Measurements from ENCODE around the gene C6orf62.

The C6orf62 gene

DNA sequence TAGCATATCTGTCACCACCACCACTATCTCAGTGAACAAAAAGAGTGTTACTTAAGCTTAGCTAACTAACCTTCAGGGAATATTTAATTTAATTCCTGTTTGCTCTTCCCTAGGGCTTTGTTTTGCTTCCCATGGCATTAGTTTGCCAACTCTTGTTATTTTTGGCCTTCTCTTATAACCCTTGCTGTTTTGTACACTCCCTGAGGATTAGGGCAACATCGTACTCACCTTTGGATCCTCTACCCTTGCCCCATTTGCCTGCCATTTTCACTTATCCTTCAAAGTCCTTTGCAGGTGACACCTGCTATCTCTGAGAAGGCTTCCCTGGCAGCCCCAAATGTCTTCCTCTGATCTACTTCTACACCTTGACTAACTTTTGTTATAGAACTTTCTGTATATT, 28.4 kb downstream of the C6orf62 start:
- TF ChIP-seq CTCF (IDR thresholded peaks at IDR 0.05), result no peak
- Histone ChIP-seq H3K27me3 (ENCODE audit: control insufficient read depth, insufficient read depth, low read length) (no peaks in the 10 kb centered on the region), H3K36me3 (ENCODE audit: control insufficient read depth, insufficient read depth, low read length) (no peaks in the 10 kb centered on the region)

GRCh38 chr6:24689964-24690363, 29.0 kb downstream of the C6orf62 start:
- TF ChIP-seq CTCF (IDR thresholded peaks at IDR 0.05), result no peak
- H3K4me1 ChIP-seq, result no peaks in the 10 kb centered on the region
- H2AFZ ChIP-seq, result no peak overlapping the region
- no peak overlapping the region for H3K4me3 ChIP-seq (ENCODE audit: low read depth, low read length)
- H3K27ac ChIP-seq, result no peak overlapping the region
- no peaks in the 10 kb centered on the region for H3K9me3 ChIP-seq (ENCODE audit: control insufficient read depth, low read length)
- H3K4me2 ChIP-seq (ENCODE audit: low read length), result no peak overlapping the region
- no peak overlapping the region for H3K9ac ChIP-seq
- H3K36me3 ChIP-seq (ENCODE audit: control insufficient read depth, insufficient read depth, low read length), result no peaks in the 10 kb centered on the region
- no peaks in the 10 kb centered on the region for H3K79me2 ChIP-seq
- no peaks in the 10 kb centered on the region for H3K27me3 ChIP-seq (ENCODE audit: control insufficient read depth, insufficient read depth, low read length)

More for the DNA sequence above, 28.4 kb downstream of the C6orf62 start:
- Histone ChIP-seq H3K4me1 (no peaks in the 10 kb centered on the region), H3K27ac (no peak overlapping the region), H3K4me2 (ENCODE audit: low read length) (no peak overlapping the region), H3K9ac (no peak overlapping the region), H3K4me3 (ENCODE audit: low read depth, low read length) (no peak overlapping the region), H2AFZ (no peak overlapping the region), H3K79me2 (no peaks in the 10 kb centered on the region), H3K9me3 (ENCODE audit: control insufficient read depth, low read length) (no peaks in the 10 kb centered on the region)

DNA sequence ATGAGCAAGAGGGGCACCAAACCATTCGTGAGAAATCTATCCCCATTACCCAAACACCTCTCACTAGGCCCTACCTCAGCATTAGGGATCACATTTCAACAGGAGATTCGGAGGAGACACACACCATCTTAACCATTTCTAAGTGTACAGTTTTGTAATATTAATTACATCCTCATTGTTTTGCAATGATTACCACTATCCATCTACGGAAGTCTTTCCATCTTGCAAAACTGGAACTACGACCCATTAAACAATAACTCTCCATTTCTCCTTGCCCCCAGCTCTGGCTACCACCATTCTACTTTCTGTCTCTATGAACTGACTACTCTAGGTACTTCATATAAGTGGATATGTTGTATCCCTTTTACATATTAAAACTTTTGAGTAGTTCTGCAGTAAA, 32.0 kb downstream of the C6orf62 start:
- Histone ChIP-seq H3K4me1 (no peaks in the 10 kb centered on the region), H3K36me3 (ENCODE audit: control insufficient read depth, insufficient read depth, low read length) (no peaks in the 10 kb centered on the region), H3K27ac (no peak overlapping the region), H3K79me2 (no peaks in the 10 kb centered on the region), H3K4me3 (ENCODE audit: low read depth, low read length) (no peak overlapping the region), H3K9ac (no peak overlapping the region), H3K9me3 (ENCODE audit: control insufficient read depth, low read length) (no peaks in the 10 kb centered on the region), H3K27me3 (ENCODE audit: control insufficient read depth, insufficient read depth, low read length) (no peaks in the 10 kb centered on the region), H3K4me2 (ENCODE audit: low read length) (no peak overlapping the region), H2AFZ (no peak overlapping the region)
- TF ChIP-seq CTCF (IDR thresholded peaks at IDR 0.05), result no peak

DNA sequence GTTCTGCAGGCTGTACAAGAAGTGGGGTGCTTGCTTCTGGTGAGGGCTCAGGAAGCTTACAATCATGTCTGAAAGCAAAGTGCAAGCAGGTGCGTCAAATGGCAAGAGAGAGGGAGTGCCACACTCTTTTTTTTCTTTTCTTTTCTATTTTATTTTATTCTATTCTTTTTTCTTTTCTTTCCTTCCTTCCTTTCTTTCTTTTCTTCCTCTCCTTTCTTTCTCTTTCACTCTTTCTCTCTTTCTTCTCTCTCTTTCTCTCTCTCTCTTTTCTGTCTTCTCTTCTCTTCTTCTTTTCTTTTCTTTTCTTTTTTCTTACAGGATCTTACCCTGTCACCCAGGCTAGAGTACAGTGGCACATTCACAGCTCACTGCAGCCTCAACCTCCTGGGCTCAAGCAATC, 32.5 kb downstream of the C6orf62 start:
- H3K27ac ChIP-seq, result no peak overlapping the region
- H3K9ac ChIP-seq, result no peak overlapping the region
- H3K4me2 ChIP-seq (ENCODE audit: low read length), result no peak overlapping the region
- H3K9me3 ChIP-seq (ENCODE audit: control insufficient read depth, low read length), result no peaks in the 10 kb centered on the region
- TF ChIP-seq CTCF (IDR thresholded peaks at IDR 0.05), result no peak
- H2AFZ ChIP-seq, result no peak overlapping the region
- H3K4me1 ChIP-seq, result no peaks in the 10 kb centered on the region
- no peaks in the 10 kb centered on the region for H3K27me3 ChIP-seq (ENCODE audit: control insufficient read depth, insufficient read depth, low read length)
- H3K79me2 ChIP-seq, result no peaks in the 10 kb centered on the region
- H3K4me3 ChIP-seq (ENCODE audit: low read depth, low read length), result no peak overlapping the region
- no peaks in the 10 kb centered on the region for H3K36me3 ChIP-seq (ENCODE audit: control insufficient read depth, insufficient read depth, low read length)

All from parathyroid adenoma (tissue), 2 donors.